ENCODE results near the gene PRKN. TPM values are rescaled to one million over a fixed set of nuclear protein-coding genes. Genes with fewer than 3 reads are reported as not detected.

PRKN gene
- total RNA-seq, 2 donors from 2014 or later = 10.7 to 21.2 TPM

GRCh38 chr6:162416307-162416706 lies 311.3 kb downstream of the PRKN start:
- Histone ChIP-seq H3K4me3 (no peak overlapping the region), H3K4me1 (replicated peaks) (no peaks in the 10 kb centered on the region), H3K27me3 (replicated peaks; ENCODE audit: insufficient read depth) (no peaks in the 10 kb centered on the region), H3K36me3 (no peaks in the 10 kb centered on the region), H3K27ac (no peak overlapping the region), H3K9me3 (no peaks in the 10 kb centered on the region)
- intact Hi-C loops (cut with DNase I) = no loop called here
- DNase-seq (ENCODE audit: low spot score) = no peak
- 81% methylated on average over 2 of the region's 2 CpGs for WGBS
- no peak for TF ChIP-seq POLR2AphosphoS5 (IDR thresholded peaks at IDR 0.05)
- TF ChIP-seq CTCF (IDR thresholded peaks at IDR 0.05) = no peak
- TF ChIP-seq POLR2A (IDR thresholded peaks at IDR 0.05) = no peak

GRCh38 chr6:162409741-162410691 lies 317.6 kb downstream of the PRKN start:
- intact Hi-C loops (cut with DNase I) = no loop called here
- no peak overlapping the region for H3K27ac ChIP-seq
- DNase-seq (ENCODE audit: low spot score) = no peak
- TF ChIP-seq POLR2AphosphoS5 (IDR thresholded peaks at IDR 0.05) (no peak), POLR2A (IDR thresholded peaks at IDR 0.05) (no peak), CTCF (IDR thresholded peaks at IDR 0.05) (no peak)
- no peaks in the 10 kb centered on the region for H3K27me3 ChIP-seq (replicated peaks; ENCODE audit: insufficient read depth)
- H3K9me3 ChIP-seq = no peaks in the 10 kb centered on the region
- H3K4me1 ChIP-seq (replicated peaks) = no peaks in the 10 kb centered on the region
- no peak overlapping the region for H3K4me3 ChIP-seq
- H3K36me3 ChIP-seq = no peaks in the 10 kb centered on the region
- 51% methylated on average over 8 of the region's 8 CpGs for WGBS

- no peak overlapping the region for H3K27ac ChIP-seq
- H3K4me1 ChIP-seq (replicated peaks) = no peaks in the 10 kb centered on the region
- no peak for DNase-seq (ENCODE audit: low spot score)
- H3K4me3 ChIP-seq = no peak overlapping the region
- H3K36me3 ChIP-seq = no peaks in the 10 kb centered on the region
- 85% methylated on average over 5 of the region's 5 CpGs for WGBS
- intact Hi-C loops (cut with DNase I) = no loop called here
- H3K27me3 ChIP-seq (replicated peaks; ENCODE audit: insufficient read depth) = no peaks in the 10 kb centered on the region
- no peak for TF ChIP-seq POLR2AphosphoS5 (IDR thresholded peaks at IDR 0.05)
- TF ChIP-seq CTCF (IDR thresholded peaks at IDR 0.05) = no peak
- TF ChIP-seq POLR2A (IDR thresholded peaks at IDR 0.05) = no peak
- no peaks in the 10 kb centered on the region for H3K9me3 ChIP-seq
These were observed 318.6 kb downstream of the PRKN start for GRCh38 chr6:162408826-162409535.

- TF ChIP-seq POLR2AphosphoS5 (IDR thresholded peaks at IDR 0.05) = no peak
- TF ChIP-seq CTCF (IDR thresholded peaks at IDR 0.05) = no peak
- TF ChIP-seq POLR2A (IDR thresholded peaks at IDR 0.05) = no peak
- intact Hi-C loops (cut with DNase I) = no loop called here
- H3K36me3 ChIP-seq = no peaks in the 10 kb centered on the region
These were observed 322.6 kb downstream of the PRKN start for GRCh38 chr6:162404951-162405350.

More at GRCh38 chr6:162404951-162405350, 322.6 kb downstream of the PRKN start:
- Histone ChIP-seq H3K4me3 (no peak overlapping the region), H3K27ac (no peak overlapping the region), H3K4me1 (replicated peaks) (no peaks in the 10 kb centered on the region), H3K27me3 (replicated peaks; ENCODE audit: insufficient read depth) (no peaks in the 10 kb centered on the region), H3K9me3 (no peaks in the 10 kb centered on the region)
- 70% methylated on average over 4 of the region's 4 CpGs for WGBS
- no peak for DNase-seq (ENCODE audit: low spot score)
